ENCODE results near the gene DCLK1. TPM values are rescaled to one million over a fixed set of nuclear protein-coding genes. Genes with fewer than 3 reads are reported as not detected.
A peak's percentile ranks its signal among the peaks of the same experiment; 100 is the strongest.

Gene DCLK1
- total RNA-seq, 1 experiment from 2014 or later, result 36.2 TPM

DNA sequence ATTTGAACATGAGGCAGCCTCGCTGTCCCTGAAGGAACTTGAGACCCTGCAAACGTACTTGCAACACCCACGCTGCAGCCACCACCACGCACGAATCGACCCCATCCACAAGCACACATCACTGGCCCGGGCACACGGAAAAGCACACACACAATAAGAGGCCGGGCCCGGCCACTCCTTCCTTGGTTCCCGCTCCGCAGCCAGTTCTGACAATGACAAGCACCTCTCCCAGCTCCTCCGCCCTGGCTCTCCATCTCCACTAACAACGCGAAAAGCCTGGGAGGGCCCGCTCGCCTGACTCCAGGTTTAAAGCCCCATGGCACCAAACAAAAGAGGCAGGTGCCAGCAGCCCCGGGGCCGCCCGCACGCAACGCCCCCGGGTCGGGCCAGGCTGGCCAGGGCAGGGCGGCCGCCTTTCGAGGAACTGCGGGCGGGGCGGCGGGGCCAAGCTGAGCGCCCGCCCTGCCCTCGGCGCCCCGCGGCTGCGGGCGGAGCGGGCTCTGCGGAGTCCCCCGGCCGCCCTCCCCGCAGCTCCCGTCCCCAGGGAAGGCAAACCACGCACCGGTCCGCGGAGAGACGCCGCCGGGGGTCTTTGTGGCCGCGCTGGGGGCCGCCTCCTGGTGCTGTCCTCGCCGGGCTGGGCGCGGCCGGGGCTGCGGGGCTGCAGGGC lies 495 bp downstream of the DCLK1 start:
- Histone ChIP-seq H3K56ac (ENCODE audit: insufficient read length, low read depth, low read length) (no peak overlapping the region), H3K14ac (ENCODE audit: insufficient read depth, low read length) (no peak overlapping the region; the same call in 1 of the 2 replicates), H3K27ac (ENCODE audit: insufficient read length, low read depth, low read length) (no peak overlapping the region), H3K23me2 (ENCODE audit: insufficient read length, low read depth, low read length, poor library complexity, severe bottlenecking) (peaks cover 8% of the 10 kb centered on the region), H3K4me1 (ENCODE audit: insufficient read depth, low read length) (no peaks in the 10 kb centered on the region), H3K4me2 (ENCODE audit: insufficient read depth, insufficient read length, low read length) (peak overlapping the region; percentile 86), H3K18ac (ENCODE audit: insufficient read length, low read depth, low read length) (no peak overlapping the region), H3K4ac (ENCODE audit: low read depth, low read length) (no peak overlapping the region), H2BK120ac (ENCODE audit: low read depth, low read length, poor library complexity, severe bottlenecking) (no peak overlapping the region), H3T11ph (ENCODE audit: low read length) (no peak overlapping the region), H2AFZ (ENCODE audit: low read length) (no peak overlapping the region), H4K5ac (ENCODE audit: insufficient read length, low read depth, low read length) (no peak overlapping the region), H2BK12ac (ENCODE audit: insufficient read length, low read depth, low read length) (no peak overlapping the region), H2BK15ac (ENCODE audit: low read depth, low read length) (no peak overlapping the region), H3K79me1 (ENCODE audit: insufficient read depth, low read depth, low read length, poor library complexity, severe bottlenecking) (no peaks in the 10 kb centered on the region), H4K91ac (ENCODE audit: insufficient read length, low read depth, low read length) (no peak overlapping the region), H2BK20ac (ENCODE audit: low read depth, low read length, poor library complexity, severe bottlenecking) (no peak overlapping the region), H3K27me3 (ENCODE audit: insufficient read depth, low read length) (peaks cover 16% of the 10 kb centered on the region; the same call in 1 of the 2 replicates), H2AK5ac (ENCODE audit: insufficient read length, low read length) (no peak overlapping the region), H2BK5ac (ENCODE audit: insufficient read length, low read length) (no peak overlapping the region), H4K8ac (replicated peaks; ENCODE audit: insufficient read length, low read depth, low read length) (no peak overlapping the region), H3K23ac (ENCODE audit: insufficient read length, low read depth, low read length) (no peak overlapping the region), H3K9ac (ENCODE audit: extremely low read depth, insufficient read length, low read length) (peak overlapping the region; percentile 6), H4K20me1 (ENCODE audit: control insufficient read depth, insufficient read depth, insufficient read length) (no peaks in the 10 kb centered on the region), H3K79me2 (ENCODE audit: insufficient read depth, low read length) (no peaks in the 10 kb centered on the region), H3K9me3 (ENCODE audit: control insufficient read depth, low read depth, low read length) (no peaks in the 10 kb centered on the region)
- H3K9me3 Mint-ChIP-seq, result no peaks in the 10 kb centered on the region
- no CpG with 5 or more reads among the region's 61 CpGs for WGBS (ENCODE audit: extremely low coverage, insufficient read length, low lambda C conversion rate)
- peaks cover 58% of the 10 kb centered on the region for H3K27me3 Mint-ChIP-seq (ENCODE audit: low read depth)
- TF ChIP-seq, protein P1, sequence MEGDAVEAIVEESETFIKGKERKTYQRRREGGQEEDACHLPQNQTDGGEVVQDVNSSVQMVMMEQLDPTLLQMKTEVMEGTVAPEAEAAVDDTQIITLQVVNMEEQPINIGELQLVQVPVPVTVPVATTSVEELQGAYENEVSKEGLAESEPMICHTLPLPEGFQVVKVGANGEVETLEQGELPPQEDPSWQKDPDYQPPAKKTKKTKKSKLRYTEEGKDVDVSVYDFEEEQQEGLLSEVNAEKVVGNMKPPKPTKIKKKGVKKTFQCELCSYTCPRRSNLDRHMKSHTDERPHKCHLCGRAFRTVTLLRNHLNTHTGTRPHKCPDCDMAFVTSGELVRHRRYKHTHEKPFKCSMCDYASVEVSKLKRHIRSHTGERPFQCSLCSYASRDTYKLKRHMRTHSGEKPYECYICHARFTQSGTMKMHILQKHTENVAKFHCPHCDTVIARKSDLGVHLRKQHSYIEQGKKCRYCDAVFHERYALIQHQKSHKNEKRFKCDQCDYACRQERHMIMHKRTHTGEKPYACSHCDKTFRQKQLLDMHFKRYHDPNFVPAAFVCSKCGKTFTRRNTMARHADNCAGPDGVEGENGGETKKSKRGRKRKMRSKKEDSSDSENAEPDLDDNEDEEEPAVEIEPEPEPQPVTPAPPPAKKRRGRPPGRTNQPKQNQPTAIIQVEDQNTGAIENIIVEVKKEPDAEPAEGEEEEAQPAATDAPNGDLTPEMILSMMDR (conservative IDR thresholded peaks at IDR 0.05), result no peak
- peak overlapping the region; percentile 74 to 86 for H3K4me3 Mint-ChIP-seq
- H3K36me3 Mint-ChIP-seq (ENCODE audit: insufficient read depth in 1 of 3, low read depth in 3 of 3), result no peaks in the 10 kb centered on the region
- H3K27ac Mint-ChIP-seq, result no peak overlapping the region
- peak; percentile 61 for DNase-seq
- H3K4me1 Mint-ChIP-seq, result peaks cover 7 to 11% of the 10 kb centered on the region in 2 experiments
